GM21360 (cell line): ENCODE results near the gene CCDC8.

Experiments used
- ATAC-seq: cut with Tn5 transposase; IDR thresholded peaks from one replicate; pipeline ENCODE4 v1.9.1; 2021; ENCODE audit warnings: mild to moderate bottlenecking, moderate library complexity; ENCODE audit not compliant: unreplicated experiment

The CCDC8 gene

DNA sequence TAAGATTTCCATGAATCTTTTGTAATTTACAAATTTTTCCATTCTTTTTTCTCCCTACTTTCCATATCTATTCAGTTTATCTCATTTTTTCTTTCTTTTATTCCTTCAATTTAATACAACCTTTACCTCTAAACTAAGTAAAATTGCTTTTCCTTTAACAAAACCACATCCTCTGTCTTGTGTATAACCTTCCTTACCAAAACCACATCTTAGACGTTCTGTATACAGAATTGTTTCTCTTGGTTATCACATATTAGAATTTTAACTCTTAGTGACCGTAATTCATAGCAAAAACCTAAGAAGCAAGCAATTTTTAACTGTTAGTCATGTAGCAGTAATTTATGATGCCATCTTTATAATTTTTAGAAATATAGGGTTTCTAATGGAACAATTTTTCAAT lies 51.4 kb downstream of the CCDC8 start:
- ATAC-seq: no peak
